ENCODE data around the gene ELF1. TPM values are rescaled to one million over a fixed set of nuclear protein-coding genes. Genes with fewer than 3 reads are reported as not detected.

Gene ELF1
- total and polyA plus RNA-seq, 2 experiments from 2014 or later: 39.4 to 91.1 TPM

GRCh38 chr13:40996426-40997092 lies 22.6 kb downstream of the ELF1 start:
- no peaks in the 10 kb centered on the region for H3K9me3 ChIP-seq (ENCODE audit: low read depth)
- H4K20me1 ChIP-seq (ENCODE audit: insufficient read depth, poor library complexity, severe bottlenecking): peaks cover 13% of the 10 kb centered on the region
- H3K27me3 ChIP-seq: no peaks in the 10 kb centered on the region
- peaks cover 92% of the 10 kb centered on the region for H3K79me2 ChIP-seq
- no peak overlapping the region for H3K4me2 ChIP-seq
- no peak for DNase-seq (ENCODE audit: low spot score)
- H3K4me3 ChIP-seq: no peak overlapping the region
- H3K4me1 ChIP-seq (ENCODE audit: insufficient read depth): peaks cover 24% of the 10 kb centered on the region
- peak overlapping the region; percentile 88 for H3K27ac ChIP-seq
- TF ChIP-seq EZH2 (IDR thresholded peaks at IDR 0.05; ENCODE audit: borderline replicate concordance) (no peak), CTCF (IDR thresholded peaks at IDR 0.05; ENCODE audit: poor library complexity) (no peak), EZH2phosphoT487 (IDR thresholded peaks at IDR 0.05; ENCODE audit: low read depth, severe bottlenecking, unreplicated experiment) (no peak)
- no peak overlapping the region for H2AFZ ChIP-seq
- H3K36me3 ChIP-seq (replicated peaks; ENCODE audit: insufficient read depth, low read depth): no peaks in the 10 kb centered on the region
- WGBS (ENCODE audit: low lambda C conversion rate, missing lambda C conversion rate): 89% methylated on average over 5 of the region's 5 CpGs
- H3K9me2 ChIP-seq (replicated peaks; ENCODE audit: insufficient read depth): no peaks in the 10 kb centered on the region

GRCh38 chr13:40995997-40996396 lies 23.1 kb downstream of the ELF1 start:
- Histone ChIP-seq H3K79me2 (peaks cover 92% of the 10 kb centered on the region), H3K36me3 (replicated peaks; ENCODE audit: insufficient read depth, low read depth) (no peaks in the 10 kb centered on the region), H3K4me1 (ENCODE audit: insufficient read depth) (peaks cover 24% of the 10 kb centered on the region), H3K9me2 (replicated peaks; ENCODE audit: insufficient read depth) (no peaks in the 10 kb centered on the region), H3K27me3 (no peaks in the 10 kb centered on the region), H3K4me3 (no peak overlapping the region), H4K20me1 (ENCODE audit: insufficient read depth, poor library complexity, severe bottlenecking) (peaks cover 13% of the 10 kb centered on the region), H3K9me3 (ENCODE audit: low read depth) (no peaks in the 10 kb centered on the region), H2AFZ (no peak overlapping the region), H3K27ac (peak overlapping the region; percentile 88), H3K4me2 (no peak overlapping the region)
- no peak for TF ChIP-seq EZH2 (IDR thresholded peaks at IDR 0.05; ENCODE audit: borderline replicate concordance)
- TF ChIP-seq EZH2phosphoT487 (IDR thresholded peaks at IDR 0.05; ENCODE audit: low read depth, severe bottlenecking, unreplicated experiment): no peak
- TF ChIP-seq CTCF (IDR thresholded peaks at IDR 0.05; ENCODE audit: poor library complexity): no peak
- no peak for DNase-seq (ENCODE audit: low spot score)

- H3K27me3 ChIP-seq: no peaks in the 10 kb centered on the region
- no peaks in the 10 kb centered on the region for H3K9me2 ChIP-seq (replicated peaks; ENCODE audit: insufficient read depth)
- H3K4me1 ChIP-seq (ENCODE audit: insufficient read depth): peaks cover 24% of the 10 kb centered on the region
- H3K4me3 ChIP-seq: no peak overlapping the region
- no peak for DNase-seq (ENCODE audit: low spot score)
- H3K27ac ChIP-seq: peak overlapping the region; percentile 88
- H3K9me3 ChIP-seq (ENCODE audit: low read depth): no peaks in the 10 kb centered on the region
- no peak for TF ChIP-seq EZH2phosphoT487 (IDR thresholded peaks at IDR 0.05; ENCODE audit: low read depth, severe bottlenecking, unreplicated experiment)
- no peaks in the 10 kb centered on the region for H3K36me3 ChIP-seq (replicated peaks; ENCODE audit: insufficient read depth, low read depth)
- peaks cover 92% of the 10 kb centered on the region for H3K79me2 ChIP-seq
- 70% methylated on average over 6 of the region's 6 CpGs for WGBS (ENCODE audit: low lambda C conversion rate, missing lambda C conversion rate)
- peaks cover 15% of the 10 kb centered on the region for H4K20me1 ChIP-seq (ENCODE audit: insufficient read depth, poor library complexity, severe bottlenecking)
- H2AFZ ChIP-seq: no peak overlapping the region
- peak overlapping the region; percentile 63 for H3K4me2 ChIP-seq
These were observed 24.4 kb downstream of the ELF1 start for GRCh38 chr13:40994581-40995230.

GRCh38 chr13:40993987-40994386 lies 25.1 kb downstream of the ELF1 start:
- peak overlapping the region; percentile 63 for H3K4me2 ChIP-seq
- H4K20me1 ChIP-seq (ENCODE audit: insufficient read depth, poor library complexity, severe bottlenecking): peaks cover 16% of the 10 kb centered on the region
- DNase-seq (ENCODE audit: low spot score): peak; percentile 83
- H3K36me3 ChIP-seq (replicated peaks; ENCODE audit: insufficient read depth, low read depth): no peaks in the 10 kb centered on the region
- H3K27ac ChIP-seq: peak overlapping the region; percentile 88
- peaks cover 18% of the 10 kb centered on the region for H3K4me1 ChIP-seq (ENCODE audit: insufficient read depth)
- no peak overlapping the region for H2AFZ ChIP-seq
- peaks cover 92% of the 10 kb centered on the region for H3K79me2 ChIP-seq
- H3K9me3 ChIP-seq (ENCODE audit: low read depth): no peaks in the 10 kb centered on the region
- no peaks in the 10 kb centered on the region for H3K27me3 ChIP-seq
- no peak overlapping the region for H3K4me3 ChIP-seq
- no peaks in the 10 kb centered on the region for H3K9me2 ChIP-seq (replicated peaks; ENCODE audit: insufficient read depth)
- TF ChIP-seq EZH2phosphoT487 (IDR thresholded peaks at IDR 0.05; ENCODE audit: low read depth, severe bottlenecking, unreplicated experiment) (no peak), CTCF (IDR thresholded peaks at IDR 0.05; ENCODE audit: poor library complexity) (no peak), EZH2 (IDR thresholded peaks at IDR 0.05; ENCODE audit: borderline replicate concordance) (no peak)
